ENCODE data around the gene ATP5MC2. TPM values are rescaled to one million over a fixed set of nuclear protein-coding genes. Genes with fewer than 3 reads are reported as not detected.

ATP5MC2 gene
- total and polyA plus RNA-seq, 2 experiments from 2014 or later: 191 to 266 TPM

DNA sequence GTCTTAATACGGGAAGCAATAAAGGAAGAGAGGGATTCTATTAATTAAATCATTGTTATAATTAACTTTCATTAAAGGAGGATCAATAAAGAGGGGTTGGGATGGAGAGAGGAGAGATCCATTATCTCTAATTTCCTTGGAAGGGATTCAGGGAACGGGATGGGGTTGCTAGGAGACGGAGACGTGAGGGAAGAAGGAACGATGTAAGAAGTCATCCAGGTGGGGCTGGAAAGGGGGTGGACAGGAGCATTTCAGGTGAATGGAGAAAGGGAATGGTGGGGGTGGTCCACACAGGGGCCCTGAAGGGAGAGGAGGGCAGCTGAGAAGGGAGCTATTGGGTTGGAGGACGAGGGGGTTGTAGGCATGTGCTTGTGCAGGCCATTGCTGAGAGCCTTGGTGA lies 34.2 kb upstream of the ATP5MC2 start:
- Histone ChIP-seq H3F3A (ENCODE audit: insufficient read depth) (no peaks in the 10 kb centered on the region; the same call in 1 of the 2 replicates), H2AFZ (no peak overlapping the region), H3K4me3 (no peak overlapping the region), H3K4me1 (ENCODE audit: insufficient read depth) (no peaks in the 10 kb centered on the region), H3K4me2 (ENCODE audit: unreplicated experiment) (no peak overlapping the region), H3K9me3 (ENCODE audit: low read depth) (no peaks in the 10 kb centered on the region), H4K20me1 (ENCODE audit: insufficient read depth) (no peaks in the 10 kb centered on the region), H3K79me2 (ENCODE audit: insufficient read depth) (no peaks in the 10 kb centered on the region), H3K27ac (no peak overlapping the region), H3K27me3 (replicated peaks; ENCODE audit: insufficient read depth) (0 out of 2 replicates have a peak, but pooled peaks cover 9% of the 10 kb centered on the region), H3K9me2 (ENCODE audit: insufficient read depth) (no peaks in the 10 kb centered on the region), H3K9ac (no peak overlapping the region), H3K36me3 (ENCODE audit: low read depth) (peaks cover 11% of the 10 kb centered on the region; the same call in 1 of the 2 replicates)
- DNase-seq: no peak
- TF ChIP-seq EZH2phosphoT487 (IDR thresholded peaks at IDR 0.05; ENCODE audit: insufficient read depth, low read depth) (no peak), EZH2 (IDR thresholded peaks at IDR 0.05; ENCODE audit: insufficient read depth, poor library complexity, severe bottlenecking) (no peak)
- WGBS, 2 experiments (ENCODE audit: low coverage in 1 of 2, low lambda C conversion rate in 2 of 2, missing lambda C conversion rate in 2 of 2): 11 to 15% methylated on average over 6 of the region's 6 CpGs
- in situ Hi-C loops (cut with MboI): no loop called here

DNA sequence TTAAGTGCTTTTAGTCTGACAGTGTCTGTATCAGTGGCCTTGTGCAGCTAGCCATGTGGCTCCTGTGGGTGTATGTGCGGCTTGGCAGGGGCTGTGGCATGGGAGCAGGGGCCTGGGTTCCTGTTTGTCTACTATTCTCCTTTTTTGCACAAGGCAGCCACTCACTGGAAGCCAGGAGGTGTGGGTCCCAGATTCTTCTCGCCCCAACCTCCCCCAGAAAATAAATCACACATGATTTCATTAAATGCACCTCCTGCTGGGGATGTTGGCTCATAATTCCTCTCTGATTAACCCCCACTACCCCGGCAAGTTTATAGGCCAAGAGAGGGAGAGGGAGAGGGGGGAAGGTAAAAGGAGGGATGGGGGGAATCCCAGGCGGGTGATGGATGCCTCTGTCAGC lies 33.8 kb upstream of the ATP5MC2 start:
- H3K79me2 ChIP-seq (ENCODE audit: insufficient read depth): no peaks in the 10 kb centered on the region
- 16 to 20% methylated on average over 4 of the region's 4 CpGs for WGBS, 2 experiments (ENCODE audit: low coverage in 1 of 2, low lambda C conversion rate in 2 of 2, missing lambda C conversion rate in 2 of 2)
- H3K9me3 ChIP-seq (ENCODE audit: low read depth): no peaks in the 10 kb centered on the region
- TF ChIP-seq EZH2phosphoT487 (IDR thresholded peaks at IDR 0.05; ENCODE audit: insufficient read depth, low read depth) (no peak), EZH2 (IDR thresholded peaks at IDR 0.05; ENCODE audit: insufficient read depth, poor library complexity, severe bottlenecking) (no peak)
- H3K4me2 ChIP-seq (ENCODE audit: unreplicated experiment): no peak overlapping the region
- H3K9ac ChIP-seq: no peak overlapping the region
- H4K20me1 ChIP-seq (ENCODE audit: insufficient read depth): no peaks in the 10 kb centered on the region
- H3F3A ChIP-seq (ENCODE audit: insufficient read depth): no peaks in the 10 kb centered on the region; the same call in 1 of the 2 replicates
- no peak overlapping the region for H3K27ac ChIP-seq
- in situ Hi-C loops (cut with MboI): no loop called here
- no peaks in the 10 kb centered on the region for H3K9me2 ChIP-seq (ENCODE audit: insufficient read depth)
- H3K4me3 ChIP-seq: no peak overlapping the region
- no peaks in the 10 kb centered on the region for H3K4me1 ChIP-seq (ENCODE audit: insufficient read depth)
- DNase-seq: peak; percentile 20
- no peak overlapping the region for H2AFZ ChIP-seq
- 0 out of 2 replicates have a peak, but pooled peaks cover 9% of the 10 kb centered on the region for H3K27me3 ChIP-seq (replicated peaks; ENCODE audit: insufficient read depth)
- H3K36me3 ChIP-seq (ENCODE audit: low read depth): peaks cover 7% of the 10 kb centered on the region; the same call in 1 of the 2 replicates

DNA sequence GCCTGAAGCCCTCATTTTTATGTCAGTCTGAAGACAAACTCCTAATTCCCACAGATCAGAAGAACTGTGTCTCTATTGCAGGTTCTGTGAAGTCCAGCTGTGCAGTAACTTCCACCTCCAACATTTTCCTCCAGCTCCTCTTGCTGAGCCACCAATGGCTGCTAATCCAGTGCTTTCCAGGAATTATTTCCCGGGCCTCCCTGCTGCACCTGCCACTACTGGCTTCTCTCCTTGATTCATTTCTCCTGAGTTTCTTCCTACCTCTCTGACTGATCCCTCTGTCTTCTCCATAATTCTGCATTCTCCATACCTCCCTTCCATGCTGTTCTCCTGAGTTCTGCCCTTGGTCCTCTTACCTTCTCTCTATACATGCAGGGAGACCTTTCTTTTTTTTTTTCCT lies 30.2 kb upstream of the ATP5MC2 start:
- 0 to 16% methylated on average over 1 of the region's 1 CpG for WGBS, 2 experiments (ENCODE audit: low coverage in 1 of 2, low lambda C conversion rate in 2 of 2, missing lambda C conversion rate in 2 of 2)
- peaks cover 14% of the 10 kb centered on the region; the same call in 1 of the 2 replicates for H3K27me3 ChIP-seq (replicated peaks; ENCODE audit: insufficient read depth)
- H3K9me3 ChIP-seq (ENCODE audit: low read depth): no peaks in the 10 kb centered on the region
- no peak for DNase-seq
- no peak overlapping the region for H3K9ac ChIP-seq
- H3K36me3 ChIP-seq (ENCODE audit: low read depth): no peaks in the 10 kb centered on the region
- H3K4me1 ChIP-seq (ENCODE audit: insufficient read depth): peaks cover 4% of the 10 kb centered on the region
- H2AFZ ChIP-seq: no peak overlapping the region
- H3K79me2 ChIP-seq (ENCODE audit: insufficient read depth): no peaks in the 10 kb centered on the region
- H3F3A ChIP-seq (ENCODE audit: insufficient read depth): 0 out of 2 replicates have a peak, but pooled peaks cover 9% of the 10 kb centered on the region
- no peak overlapping the region for H3K27ac ChIP-seq
- H3K4me3 ChIP-seq: no peak overlapping the region
- TF ChIP-seq EZH2 (IDR thresholded peaks at IDR 0.05; ENCODE audit: insufficient read depth, poor library complexity, severe bottlenecking) (no peak), EZH2phosphoT487 (IDR thresholded peaks at IDR 0.05; ENCODE audit: insufficient read depth, low read depth) (no peak)
- no peaks in the 10 kb centered on the region for H3K9me2 ChIP-seq (ENCODE audit: insufficient read depth)
- H3K4me2 ChIP-seq (ENCODE audit: unreplicated experiment): no peak overlapping the region
- in situ Hi-C loops (cut with MboI): no loop called here
- H4K20me1 ChIP-seq (ENCODE audit: insufficient read depth): no peaks in the 10 kb centered on the region

DNA sequence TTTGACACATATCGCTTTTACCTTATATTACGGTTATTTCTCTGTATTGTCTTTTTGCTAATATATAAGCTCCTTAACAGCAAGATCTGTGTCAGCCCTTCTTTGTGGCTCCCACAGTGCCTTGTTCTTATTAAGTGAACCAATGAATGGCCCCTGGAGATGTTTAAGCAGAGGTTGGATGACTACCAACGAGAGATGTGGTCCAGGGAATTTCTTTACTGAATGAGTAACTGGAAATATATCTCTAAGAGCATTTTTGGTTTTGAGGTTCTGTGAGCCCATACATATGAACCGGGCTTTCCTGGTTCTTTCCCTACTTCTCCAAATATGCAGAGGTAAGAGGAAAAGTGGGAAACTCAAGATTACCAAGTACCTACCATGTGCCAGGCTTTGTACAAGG lies 27.9 kb upstream of the ATP5MC2 start:
- Histone ChIP-seq H3K79me2 (ENCODE audit: insufficient read depth) (no peaks in the 10 kb centered on the region), H3K9me2 (ENCODE audit: insufficient read depth) (no peaks in the 10 kb centered on the region), H4K20me1 (ENCODE audit: insufficient read depth) (no peaks in the 10 kb centered on the region), H3K27me3 (replicated peaks; ENCODE audit: insufficient read depth) (peaks cover 37% of the 10 kb centered on the region), H3K4me1 (ENCODE audit: insufficient read depth) (peaks cover 4% of the 10 kb centered on the region), H3F3A (ENCODE audit: insufficient read depth) (0 out of 2 replicates have a peak, but pooled peaks cover 9% of the 10 kb centered on the region), H3K4me3 (no peak overlapping the region), H3K27ac (no peak overlapping the region), H3K36me3 (ENCODE audit: low read depth) (no peaks in the 10 kb centered on the region), H3K9ac (no peak overlapping the region), H2AFZ (no peak overlapping the region), H3K4me2 (ENCODE audit: unreplicated experiment) (no peak overlapping the region), H3K9me3 (ENCODE audit: low read depth) (no peaks in the 10 kb centered on the region)
- in situ Hi-C loops (cut with MboI): loop anchor here (5.0 kb wide), 1 partner anchor 39 kb away; no protein-coding TSS in a partner anchor
- TF ChIP-seq EZH2phosphoT487 (IDR thresholded peaks at IDR 0.05; ENCODE audit: insufficient read depth, low read depth): no peak
- 64% methylated on average over 4 of the region's 4 CpGs for WGBS, 2 experiments (ENCODE audit: low coverage in 1 of 2, low lambda C conversion rate in 2 of 2, missing lambda C conversion rate in 2 of 2)
- DNase-seq: peak; percentile 80
